ENCODE results near the gene STK10. TPM values are rescaled to one million over a fixed set of nuclear protein-coding genes. Genes with fewer than 3 reads are reported as not detected.

STK10 gene
- total RNA-seq, 1 donor from 2014 or later: 32.3 TPM

GRCh38 chr5:171999100-171999499 lies 188.9 kb downstream of the STK10 start:
- no peaks in the 10 kb centered on the region for H3K27me3 Mint-ChIP-seq (ENCODE audit: low read depth)
- H3K4me3 Mint-ChIP-seq: no peak overlapping the region
- peaks cover 28% of the 10 kb centered on the region for H3K4me1 Mint-ChIP-seq
- no peak for TF ChIP-seq CTCF (conservative IDR thresholded peaks at IDR 0.05)
- H3K9me3 Mint-ChIP-seq: no peaks in the 10 kb centered on the region
- no peak for DNase-seq (ENCODE audit: low read depth, low spot score)
- H3K36me3 Mint-ChIP-seq (ENCODE audit: low read depth): no peaks in the 10 kb centered on the region
- no peak overlapping the region for H3K27ac Mint-ChIP-seq (ENCODE audit: unreplicated experiment)

- Mint-ChIP-seq H3K4me3 (no peak overlapping the region), H3K27me3 (ENCODE audit: low read depth) (no peaks in the 10 kb centered on the region), H3K4me1 (peaks cover 20% of the 10 kb centered on the region), H3K27ac (ENCODE audit: unreplicated experiment) (no peak overlapping the region), H3K9me3 (no peaks in the 10 kb centered on the region), H3K36me3 (ENCODE audit: low read depth) (no peaks in the 10 kb centered on the region)
- no peak for TF ChIP-seq CTCF (conservative IDR thresholded peaks at IDR 0.05)
- no peak for DNase-seq (ENCODE audit: low read depth, low spot score)
Observed at GRCh38 chr5:171997011-171997410, 191.0 kb downstream of the STK10 start.

- Mint-ChIP-seq H3K36me3 (ENCODE audit: low read depth) (no peaks in the 10 kb centered on the region), H3K4me1 (peaks cover 11% of the 10 kb centered on the region), H3K9me3 (no peaks in the 10 kb centered on the region), H3K27ac (ENCODE audit: unreplicated experiment) (no peak overlapping the region), H3K27me3 (ENCODE audit: low read depth) (no peaks in the 10 kb centered on the region), H3K4me3 (no peak overlapping the region)
- no peak for DNase-seq (ENCODE audit: low read depth, low spot score)
- TF ChIP-seq CTCF (conservative IDR thresholded peaks at IDR 0.05): no peak
Observed at GRCh38 chr5:171992813-171993212, 195.2 kb downstream of the STK10 start.

GRCh38 chr5:171992305-171992704 lies 195.7 kb downstream of the STK10 start:
- TF ChIP-seq CTCF (conservative IDR thresholded peaks at IDR 0.05): no peak
- Mint-ChIP-seq H3K4me1 (peaks cover 6% of the 10 kb centered on the region), H3K27ac (ENCODE audit: unreplicated experiment) (no peak overlapping the region), H3K9me3 (no peaks in the 10 kb centered on the region), H3K4me3 (no peak overlapping the region), H3K27me3 (ENCODE audit: low read depth) (no peaks in the 10 kb centered on the region), H3K36me3 (ENCODE audit: low read depth) (no peaks in the 10 kb centered on the region)
- no peak for DNase-seq (ENCODE audit: low read depth, low spot score)

Other genes starting within 250 kb of the STK10 start
- gene FBXW11, start 181.6 kb downstream of the STK10 start, total RNA-seq: 64.1 and 66.6 TPM in 2 replicates
- 0.37 TPM in 1 of 2 replicates, not detected in the other for gene EFCAB9, start 5.9 kb upstream of the STK10 start, total RNA-seq
- 73.3 and 74.0 TPM in 2 replicates for gene UBTD2, start 95.5 kb upstream of the STK10 start, total RNA-seq

All from neural crest cell (in vitro differentiated cells).